Caco-2 (cell line): Measurements from ENCODE around the gene ALK. TPM values are rescaled to one million over a fixed set of nuclear protein-coding genes. Genes with fewer than 3 reads are reported as not detected.

Experiments
- BruUV-seq: library from RNA; stranded (reverse); fragments of 400-500 nt; replicated peaks from 2 replicates; lab custom pipeline; 2021; lab: Mats Ljungman, UMichigan
- CTCF ChIA-PET: fragments of 300-600 bp; sonication (Branson Sonifier 250); formaldehyde crosslinking; loops from one replicate; lab custom pipeline; 2022; ENCODE audit warnings: antibody characterized with exemption; lab: Charles Lee
- POLR2A ChIA-PET: fragments of 300-600 bp; sonication (Branson Sonifier 250); formaldehyde crosslinking; loops from one replicate; lab custom pipeline; 2022; ENCODE audit warnings: antibody characterized with exemption; lab: Charles Lee
- DNase-seq, 2 experiments: peaks; one replicate each; pipeline versions ENCODE4 v3.0.0 to v3.0.0-alpha.2; 2020 to 2022
- H3K27me3 ChIP-seq: replicated peaks from 2 replicates; pipeline ENCODE4 v1.6.0; 2011; ENCODE audit warnings: low read length; ENCODE audit not compliant: control insufficient read depth, insufficient read depth
- H3K36me3 ChIP-seq: 2 replicates; pipeline ENCODE4 v1.5.1; 2011; ENCODE audit warnings: low read length; ENCODE audit not compliant: control insufficient read depth, insufficient read depth
- H3K4me1 ChIP-seq: fragments of 250-450 bp; sonication (Bioruptor Pico); 2 replicates; pipeline ENCODE4 v1.5.1; 2020; ENCODE audit warnings: mild to moderate bottlenecking
- H3K4me3 ChIP-seq: 2 replicates; pipeline ENCODE4 v1.5.1; 2011; ENCODE audit warnings: low read depth, mild to moderate bottlenecking, control low read depth, low read length
- H3K9me3 ChIP-seq: fragments of 250-450 bp; sonication (Bioruptor Pico); 2 replicates; pipeline ENCODE4 v1.5.1; 2020; ENCODE audit warnings: mild to moderate bottlenecking, moderate library complexity
- H3K27ac Mint-ChIP-seq: one replicate; pipeline ENCODE4 v1.8.0; 2022; ENCODE audit warnings: mixed read lengths; ENCODE audit not compliant: unreplicated experiment
- H3K27me3 Mint-ChIP-seq: one replicate; pipeline ENCODE4 v1.8.0; 2022; ENCODE audit warnings: mixed read lengths; ENCODE audit not compliant: insufficient read depth, unreplicated experiment
- H3K36me3 Mint-ChIP-seq: one replicate; pipeline ENCODE4 v1.8.0; 2022; ENCODE audit warnings: mild to moderate bottlenecking, mixed read lengths; ENCODE audit not compliant: insufficient read depth, unreplicated experiment
- H3K4me1 Mint-ChIP-seq: one replicate; pipeline ENCODE4 v1.8.0; 2022; ENCODE audit warnings: low read depth, mixed read lengths; ENCODE audit not compliant: unreplicated experiment
- H3K4me3 Mint-ChIP-seq: one replicate; pipeline ENCODE4 v1.8.0; 2022; ENCODE audit warnings: mild to moderate bottlenecking, moderate library complexity, mixed read lengths; ENCODE audit not compliant: unreplicated experiment
- H3K9me3 Mint-ChIP-seq: one replicate; pipeline ENCODE4 v1.8.0; 2022; ENCODE audit warnings: mixed read lengths; ENCODE audit not compliant: unreplicated experiment
- CTCF ChIP-seq, 2 experiments: fragments of 200-600 bp in 1 of 2; IDR thresholded peaks; 1 replicate in 1 of 2; 2 replicates in 1 of 2; pipeline versions ENCODE4 v1.5.1 to v1.8.0; 2011 to 2022; ENCODE audit warnings: antibody characterized with exemption in 1 of 2, control low read depth in 1 of 2, inconsistent platforms in 1 of 2, low read depth in 1 of 2, low read length in 1 of 2, mild to moderate bottlenecking in 1 of 2, moderate library complexity in 1 of 2; ENCODE audit not compliant: insufficient read depth in 1 of 2, severe bottlenecking in 1 of 2, unreplicated experiment in 1 of 2
- intact Hi-C: fragments of 100-400 bp; cut with micrococcal nuclease; formaldehyde crosslinking; loops from one replicate; pipeline ENCODE4 v1.10.0; 2022; ENCODE audit not compliant: unreplicated experiment
- total RNA-seq: library from RNA; stranded (reverse); gene quantifications from 2 replicates; pipeline ENCODE4 v1.2.3, GENCODE V29; 2022

The ALK gene
- total RNA-seq, 1 experiment from 2014 or later: 0.11 TPM

GRCh38 chr2:29447513-29447912 is 473.9 kb downstream of the ALK start:
- H3K9me3 ChIP-seq: no peaks in the 10 kb centered on the region
- no peaks in the 10 kb centered on the region for H3K27me3 ChIP-seq
- no peaks in the 10 kb centered on the region for H3K4me1 ChIP-seq
- no peak for DNase-seq
- no TSS peak for BruUV-seq
- no peak for TF ChIP-seq CTCF (IDR thresholded peaks at IDR 0.05; ENCODE audit: insufficient read depth in 1 of 2, low read depth in 1 of 2, low read length in 1 of 2, severe bottlenecking in 1 of 2, unreplicated experiment in 1 of 2)
- Mint-ChIP-seq H3K9me3 (no peaks in the 10 kb centered on the region), H3K4me3 (no peak overlapping the region), H3K4me1 (no peaks in the 10 kb centered on the region), H3K27ac (no peak overlapping the region), H3K27me3 (peaks cover 30% of the 10 kb centered on the region), H3K36me3 (no peaks in the 10 kb centered on the region)
- ChIA-PET POLR2A (no interaction called here), CTCF (no interaction called here)
- no peaks in the 10 kb centered on the region for H3K36me3 ChIP-seq
- intact Hi-C loops: no loop called here
- no peak overlapping the region for H3K4me3 ChIP-seq

GRCh38 chr2:29446847-29447246 is 474.5 kb downstream of the ALK start:
- no TSS peak for BruUV-seq
- Histone ChIP-seq H3K27me3 (no peaks in the 10 kb centered on the region), H3K36me3 (no peaks in the 10 kb centered on the region), H3K4me1 (no peaks in the 10 kb centered on the region), H3K9me3 (no peaks in the 10 kb centered on the region), H3K4me3 (no peak overlapping the region)
- DNase-seq: no peak
- no peak for TF ChIP-seq CTCF (IDR thresholded peaks at IDR 0.05; ENCODE audit: insufficient read depth in 1 of 2, low read depth in 1 of 2, low read length in 1 of 2, severe bottlenecking in 1 of 2, unreplicated experiment in 1 of 2)
- H3K4me3 Mint-ChIP-seq: no peak overlapping the region
- H3K9me3 Mint-ChIP-seq: no peaks in the 10 kb centered on the region
- ChIA-PET POLR2A (no interaction called here), CTCF (no interaction called here)
- H3K27ac Mint-ChIP-seq: no peak overlapping the region
- H3K36me3 Mint-ChIP-seq: no peaks in the 10 kb centered on the region
- peaks cover 29% of the 10 kb centered on the region for H3K27me3 Mint-ChIP-seq
- intact Hi-C loops: no loop called here
- H3K4me1 Mint-ChIP-seq: no peaks in the 10 kb centered on the region

DNA sequence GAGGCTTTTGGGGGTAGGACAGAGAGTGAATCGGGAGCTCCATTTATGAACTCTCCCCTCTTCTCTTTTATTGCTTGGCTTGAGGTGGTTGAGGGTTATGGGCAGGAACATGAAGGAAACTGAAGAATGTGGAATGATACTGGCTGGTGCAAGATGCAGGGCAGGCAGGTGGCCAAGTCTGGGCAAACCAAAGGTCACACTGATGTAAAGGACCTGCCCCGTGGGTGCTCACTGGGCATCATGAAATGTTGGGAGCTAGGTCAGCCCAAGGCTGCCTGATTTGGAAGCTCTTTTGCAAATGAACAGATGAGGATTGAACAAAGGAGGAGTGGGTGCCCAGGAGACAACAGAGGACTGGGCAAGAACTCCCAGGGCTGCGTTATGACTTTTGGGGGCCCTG is 477.2 kb downstream of the ALK start:
- H3K36me3 ChIP-seq: no peaks in the 10 kb centered on the region
- Mint-ChIP-seq H3K9me3 (no peaks in the 10 kb centered on the region), H3K4me1 (no peaks in the 10 kb centered on the region), H3K27me3 (peaks cover 26% of the 10 kb centered on the region), H3K27ac (no peak overlapping the region), H3K4me3 (no peak overlapping the region), H3K36me3 (no peaks in the 10 kb centered on the region)
- CTCF ChIA-PET: no interaction called here
- no peaks in the 10 kb centered on the region for H3K4me1 ChIP-seq
- no peak for TF ChIP-seq CTCF (IDR thresholded peaks at IDR 0.05; ENCODE audit: insufficient read depth in 1 of 2, low read depth in 1 of 2, low read length in 1 of 2, severe bottlenecking in 1 of 2, unreplicated experiment in 1 of 2)
- no TSS peak for BruUV-seq
- POLR2A ChIA-PET: no interaction called here
- no peaks in the 10 kb centered on the region for H3K27me3 ChIP-seq
- no peak overlapping the region for H3K4me3 ChIP-seq
- H3K9me3 ChIP-seq: no peaks in the 10 kb centered on the region
- intact Hi-C loops: no loop called here
- DNase-seq: no peak
